DMS53 treated with DMSO at 0.1 percent for 48 hours (cell line): ENCODE data around the gene SKAP2.

Experiments
- DNase-seq: peaks from one replicate; lab custom pipeline; 2025; ENCODE audit not compliant: unreplicated experiment; lab: John Stamatoyannopoulos, UW

Gene SKAP2

DNA sequence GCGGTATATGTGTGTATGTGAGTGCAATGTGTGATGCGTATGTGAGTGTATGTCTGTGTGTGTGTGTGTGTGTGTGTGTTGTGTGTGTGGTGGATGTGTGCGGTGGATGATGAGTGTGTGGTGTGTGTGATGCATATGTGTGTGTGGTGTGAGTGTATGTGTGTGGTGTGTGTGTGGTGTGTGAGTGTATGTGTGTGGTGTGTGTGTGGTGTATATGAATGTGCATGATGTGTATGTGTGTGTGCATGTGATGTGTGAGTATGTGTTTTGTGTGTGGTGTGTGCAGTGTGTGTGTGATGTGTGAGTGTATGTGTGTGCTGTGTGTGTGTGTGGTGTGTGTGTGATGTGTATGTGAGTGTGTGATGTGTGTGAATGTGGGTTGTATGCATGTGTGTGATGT is 222.0 kb downstream of the SKAP2 start:
- no peak for DNase-seq

DNA sequence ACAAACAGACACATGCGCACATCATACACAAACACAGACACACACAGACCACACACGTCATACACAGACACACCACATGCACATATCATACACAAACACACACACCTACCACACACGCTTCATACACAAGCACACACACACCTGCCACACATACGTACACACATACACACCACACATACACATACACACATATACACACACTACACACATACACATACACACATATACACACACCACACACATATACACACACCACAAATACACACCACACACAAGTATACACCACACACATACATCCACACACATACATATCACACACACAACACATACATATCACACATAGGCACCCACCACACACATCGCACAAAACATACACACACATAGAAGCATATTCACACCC is 224.7 kb downstream of the SKAP2 start:
- no peak for DNase-seq

DNA sequence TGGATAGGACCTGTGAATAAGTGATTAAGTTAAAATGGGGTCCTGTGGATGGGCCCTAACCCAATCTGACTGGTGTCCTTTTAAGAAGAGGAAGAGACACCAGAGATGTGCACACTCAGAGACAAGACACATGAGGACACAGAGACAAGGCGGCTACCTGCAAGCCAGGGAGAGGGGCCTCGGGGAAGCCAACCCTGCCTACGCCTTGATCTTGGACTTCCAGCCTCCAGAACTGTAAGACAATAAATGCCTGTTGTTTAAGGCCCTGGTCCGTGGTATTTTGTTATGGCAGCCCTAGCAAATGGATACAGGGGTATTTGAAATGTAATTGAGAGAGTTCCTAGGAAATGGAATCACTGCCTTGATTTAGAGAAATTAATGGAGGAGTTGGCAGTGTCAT is 225.3 kb downstream of the SKAP2 start:
- no peak for DNase-seq

DNA sequence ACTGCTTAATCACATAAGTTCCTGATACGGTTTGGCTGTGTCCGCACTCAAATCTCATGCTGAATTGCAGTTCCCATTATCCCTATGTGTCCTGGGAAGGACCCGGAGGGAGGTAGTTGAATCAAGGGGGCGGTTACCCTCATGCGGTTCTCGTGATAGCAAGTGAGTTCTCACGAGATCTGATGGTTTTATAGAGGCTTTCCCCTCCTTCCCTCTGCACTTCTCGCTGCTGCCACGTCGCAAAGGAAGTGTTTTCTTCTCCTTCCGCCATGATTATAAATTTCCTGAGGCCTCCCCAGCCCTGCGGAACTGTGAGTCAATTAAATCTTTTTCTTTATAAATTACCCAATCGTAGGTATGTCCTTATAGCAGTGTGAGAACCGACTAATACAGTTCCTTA is 226.2 kb downstream of the SKAP2 start:
- no peak for DNase-seq

DNA sequence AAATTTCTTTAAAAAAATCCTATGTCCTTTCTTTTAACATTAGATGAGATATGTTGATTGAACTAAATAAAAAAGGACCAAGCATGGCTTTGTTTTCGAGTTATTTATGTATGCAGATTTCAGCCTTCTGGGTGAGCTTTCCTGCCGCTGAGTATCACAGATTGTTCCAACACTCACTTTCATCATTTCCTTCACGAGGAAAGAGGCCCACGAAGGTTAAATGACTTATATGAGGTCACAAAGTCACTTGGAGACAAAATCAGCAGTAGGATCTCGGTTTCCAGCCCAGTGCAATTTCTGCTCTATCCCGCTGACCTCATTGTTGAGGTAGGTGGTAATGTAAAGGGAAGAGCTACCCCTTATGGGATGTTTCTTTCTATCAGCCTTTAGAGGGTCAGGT is 226.8 kb downstream of the SKAP2 start:
- DNase-seq: no peak

DNA sequence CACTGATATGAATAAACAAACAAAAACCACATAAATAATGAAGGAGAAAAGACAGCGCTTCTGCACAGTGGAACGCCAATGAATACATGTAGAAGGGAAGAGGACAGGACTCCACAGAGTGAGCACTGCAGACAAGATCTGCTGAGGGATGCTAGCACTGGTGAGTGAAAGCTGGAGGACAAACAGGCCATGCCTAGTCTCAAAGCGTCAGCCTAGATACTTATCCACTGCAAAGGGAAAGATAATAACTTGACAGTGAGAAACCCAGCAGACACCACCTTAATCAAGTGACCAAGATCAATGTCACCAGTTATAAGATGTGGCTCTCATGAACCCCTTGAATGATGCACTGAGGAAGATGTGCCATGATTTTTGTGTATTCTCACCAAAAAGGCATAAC is 227.6 kb downstream of the SKAP2 start:
- DNase-seq: no peak

DNA sequence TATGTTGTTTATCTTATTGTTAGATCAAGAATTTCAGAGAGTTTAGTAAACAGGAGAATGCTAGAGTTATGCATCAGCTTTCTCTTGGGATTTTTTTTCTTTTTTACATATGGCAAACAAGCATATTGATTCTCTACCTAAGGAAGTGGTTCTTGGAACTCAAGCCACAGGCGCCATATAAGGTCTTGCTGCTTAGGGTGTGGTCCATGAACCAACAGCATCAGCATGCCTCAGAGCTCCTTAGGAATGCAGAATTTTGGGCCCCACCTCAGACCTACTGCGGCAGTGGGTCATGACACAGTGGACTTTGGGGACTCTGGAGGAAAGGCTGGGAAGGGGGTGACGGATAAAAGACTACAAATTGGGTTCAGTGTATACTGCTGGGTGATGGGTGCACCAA is 230.8 kb downstream of the SKAP2 start:
- no peak for DNase-seq

DNA sequence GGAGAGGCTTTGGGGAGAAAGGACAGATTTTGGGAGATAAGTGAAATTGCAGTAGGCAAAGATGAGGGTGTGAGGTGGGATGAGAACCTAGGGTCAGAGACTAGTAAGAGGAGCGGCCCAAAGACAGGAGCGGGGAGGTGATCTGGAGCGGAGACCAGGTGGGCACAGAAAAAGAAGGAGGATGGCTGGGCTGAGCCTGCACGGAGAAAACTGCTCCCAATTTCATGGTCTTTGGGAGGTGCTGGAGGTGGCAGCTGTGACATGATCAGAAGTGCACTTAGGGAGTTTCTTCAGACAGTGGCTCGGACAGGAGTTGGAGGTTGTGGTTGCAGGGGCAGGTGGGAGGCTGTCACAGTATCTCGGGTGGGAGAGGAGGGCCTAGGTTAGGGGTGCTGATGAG is 232.8 kb downstream of the SKAP2 start:
- no peak for DNase-seq

DNA sequence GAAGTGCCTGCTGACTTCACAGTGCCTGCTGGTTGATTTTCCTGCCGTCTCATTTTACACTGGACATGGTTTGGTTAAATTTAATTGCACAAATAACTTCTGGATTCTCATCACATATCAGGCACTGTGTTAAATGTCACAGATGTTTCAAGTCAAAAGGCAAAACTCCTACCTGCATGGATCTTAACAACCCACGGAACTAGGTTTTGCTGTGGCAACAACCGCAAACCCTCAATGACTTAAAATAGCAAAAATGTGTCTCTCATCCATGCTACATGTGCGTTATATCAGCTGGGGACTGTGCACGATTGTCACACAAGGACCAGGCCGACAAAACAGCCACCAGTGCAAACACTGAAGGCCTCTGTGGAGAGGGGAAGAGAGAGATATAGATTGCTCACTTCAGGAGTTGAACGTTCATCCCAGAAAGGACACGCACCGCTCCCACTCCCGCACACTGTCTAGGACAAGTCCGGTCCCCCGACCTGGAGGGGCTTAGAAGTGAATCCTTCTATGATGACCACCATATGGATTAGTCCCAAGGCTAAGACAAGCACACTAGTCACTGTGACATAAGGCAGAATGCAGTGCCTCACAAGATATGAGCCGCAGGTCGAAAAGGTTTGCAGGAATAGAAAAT is 233.3 kb downstream of the SKAP2 start:
- DNase-seq: no peak

DNA sequence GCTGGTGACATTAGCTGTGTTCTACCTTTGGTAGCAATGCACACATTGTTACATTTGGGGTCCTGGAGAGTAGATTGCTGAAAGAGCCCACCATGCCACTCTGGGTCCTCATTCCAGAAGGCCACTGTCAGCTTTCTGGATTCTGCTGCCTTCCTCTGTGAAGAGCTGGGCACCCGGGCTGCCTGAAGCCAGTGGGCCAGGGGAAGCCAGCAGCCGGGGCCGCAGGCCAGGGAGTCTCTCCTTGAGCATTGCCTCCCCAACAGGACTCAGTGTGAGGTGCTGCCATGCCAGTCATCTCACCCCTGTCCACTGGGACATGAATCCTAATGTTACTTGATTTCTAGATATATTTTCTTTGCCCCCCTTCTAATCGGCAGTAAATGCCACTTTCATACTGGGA is 234.0 kb downstream of the SKAP2 start:
- no peak for DNase-seq

DNA sequence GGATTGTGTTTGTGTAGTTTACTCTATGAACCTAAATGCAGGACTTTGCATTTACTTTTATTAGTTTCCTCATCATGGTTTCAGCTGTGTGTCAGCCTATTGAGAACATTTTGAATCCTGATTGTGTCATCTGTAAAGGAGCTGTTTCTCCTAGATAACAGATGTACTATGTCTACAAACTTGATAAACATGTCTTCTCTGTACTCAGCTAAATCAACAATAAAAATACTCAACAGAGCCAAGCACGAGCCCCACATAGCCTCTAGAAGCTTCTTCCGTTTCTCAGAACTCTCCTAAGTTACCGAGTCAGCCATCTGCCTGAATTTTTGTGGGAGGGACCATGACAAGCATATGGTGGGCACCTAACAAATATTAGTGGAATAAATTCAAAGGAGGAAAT is 234.7 kb downstream of the SKAP2 start:
- DNase-seq: peak; percentile 9

DNA sequence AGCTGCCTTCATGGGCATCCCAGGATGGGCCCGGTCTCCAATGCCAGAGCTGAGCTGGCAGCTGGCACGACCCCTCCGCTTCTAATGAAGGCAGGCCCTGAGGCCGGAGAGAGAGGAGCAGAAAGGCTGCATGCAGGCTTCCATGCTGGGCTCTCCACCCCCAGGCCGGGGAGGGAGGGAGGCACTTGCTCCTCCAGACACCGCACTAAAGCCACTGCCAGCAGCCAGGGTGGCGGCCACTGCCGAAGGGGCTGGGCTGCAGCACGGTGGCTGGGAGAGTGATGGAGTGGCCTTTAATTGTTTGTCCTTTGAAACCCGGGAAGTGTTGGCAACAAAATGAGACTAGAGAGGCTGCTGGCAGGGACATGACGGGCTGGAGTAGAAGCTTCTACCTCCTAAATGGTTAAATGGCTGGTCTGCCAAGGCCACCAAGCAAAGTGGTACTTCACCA is 236.5 kb downstream of the SKAP2 start:
- DNase-seq: no peak

DNA sequence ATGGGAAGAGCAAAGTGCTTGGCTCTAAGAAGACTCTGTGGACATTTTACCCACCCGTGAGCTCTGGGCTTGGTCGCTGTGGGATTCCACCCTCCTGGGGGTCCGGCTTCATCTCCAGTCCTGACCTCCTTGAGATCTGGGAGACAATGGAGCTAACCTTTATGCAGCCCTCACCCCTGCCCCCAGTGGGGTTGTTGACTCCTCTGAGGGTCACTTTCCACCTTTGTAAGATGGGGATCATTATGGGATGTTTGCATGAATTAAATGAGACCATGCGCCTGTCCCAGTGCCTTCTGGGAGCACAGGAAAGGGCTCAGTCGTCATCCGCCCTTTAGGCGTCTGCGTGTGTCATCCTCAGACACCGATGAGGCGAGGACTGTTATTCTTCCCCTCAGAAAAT is 237.2 kb downstream of the SKAP2 start:
- DNase-seq: no peak

DNA sequence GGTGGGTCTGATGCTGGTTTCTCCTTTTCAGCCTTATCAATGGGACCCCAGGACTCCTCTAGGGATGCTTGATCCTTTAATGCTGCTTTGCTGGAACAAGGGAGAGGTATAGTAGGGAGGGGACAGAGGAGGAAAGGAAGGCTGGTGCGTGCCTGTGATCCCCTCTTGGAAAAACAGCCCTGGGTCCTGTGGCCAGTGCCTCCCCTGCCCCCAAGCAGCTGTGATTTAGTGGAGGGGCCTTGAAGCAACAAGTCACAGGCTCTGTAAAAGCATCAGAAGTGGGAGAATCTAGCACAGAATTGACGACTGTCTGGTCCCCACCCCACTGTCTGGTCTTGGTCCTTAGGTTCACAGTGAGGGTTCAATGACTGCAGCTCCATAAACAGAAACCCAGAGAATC is 237.7 kb downstream of the SKAP2 start:
- no peak for DNase-seq

DNA sequence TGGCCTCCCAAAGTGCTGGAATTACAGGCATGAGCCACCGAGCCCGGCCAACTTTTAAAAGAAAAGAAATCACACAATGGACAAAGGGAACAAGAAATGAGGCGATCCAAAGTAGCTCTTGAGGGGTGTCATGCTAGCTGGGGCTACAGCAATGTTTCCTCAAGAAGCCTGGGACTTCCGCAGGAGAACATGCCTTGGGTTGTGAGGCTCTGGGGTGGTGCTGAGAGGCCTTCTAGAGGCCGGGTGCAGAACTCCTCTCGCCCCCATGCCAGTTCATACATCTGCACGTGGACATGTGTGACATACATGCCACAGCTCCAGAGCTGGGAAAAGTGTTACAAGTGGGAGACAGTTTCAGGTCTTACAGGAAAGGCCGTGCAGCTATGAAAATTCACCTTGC is 238.2 kb downstream of the SKAP2 start:
- no peak for DNase-seq

DNA sequence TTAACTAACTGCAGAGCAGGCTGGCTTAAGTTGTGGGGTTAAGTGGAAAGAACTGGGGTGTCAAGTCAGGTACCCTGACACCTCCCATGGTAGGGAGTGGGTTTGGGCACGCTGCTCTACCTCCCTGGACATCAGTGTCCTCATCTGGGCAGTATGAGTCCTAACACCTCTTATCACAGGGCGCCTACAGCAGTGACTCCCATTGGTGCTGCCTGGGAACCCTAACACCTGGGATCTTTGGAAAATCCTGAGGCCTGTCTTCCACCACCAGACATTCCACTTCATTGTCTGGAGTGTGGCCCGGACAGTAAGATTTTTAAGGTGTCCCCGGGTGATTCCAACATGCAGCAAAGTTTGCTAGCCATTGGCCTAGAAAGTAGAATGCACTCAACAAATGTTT is 239.1 kb downstream of the SKAP2 start:
- no peak for DNase-seq

DNA sequence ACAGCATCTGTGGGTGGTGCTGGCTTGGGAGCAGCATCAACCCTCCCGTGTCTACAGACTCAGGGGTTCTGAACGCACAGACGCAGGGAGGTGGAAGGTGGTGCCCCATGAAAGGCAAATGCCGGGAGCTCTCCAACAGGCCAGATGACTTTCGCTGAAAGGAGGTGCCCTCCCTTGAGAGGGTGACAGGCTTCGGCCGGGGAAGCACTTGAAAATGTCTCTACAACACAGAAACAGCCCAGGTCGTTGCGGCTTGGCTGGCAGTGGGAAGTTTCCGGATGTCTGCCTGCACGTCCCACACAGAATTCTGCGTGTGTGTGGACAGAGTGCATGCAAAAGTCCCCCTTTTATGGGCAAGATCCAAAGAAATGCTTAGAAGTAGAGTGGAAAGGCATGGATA is 239.6 kb downstream of the SKAP2 start:
- DNase-seq: no peak

DNA sequence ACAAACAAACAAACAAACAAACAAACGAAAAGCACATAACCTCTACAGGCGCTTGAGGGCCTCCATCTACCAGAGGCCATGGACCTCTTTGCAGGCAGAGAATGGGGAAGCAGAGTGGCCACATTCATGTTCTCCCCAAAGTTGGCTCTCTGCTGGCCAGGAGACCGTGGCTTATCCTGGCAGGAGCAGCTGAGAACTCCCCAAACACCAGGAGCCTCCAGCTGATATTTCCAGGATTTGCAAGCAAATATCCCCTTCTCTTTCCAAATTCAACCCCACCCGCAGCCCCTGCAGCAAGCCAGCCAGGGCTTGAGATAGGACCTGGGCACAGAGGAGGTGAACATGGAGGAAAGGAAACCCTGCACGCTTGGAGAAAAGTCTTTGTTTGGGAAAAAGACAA is 240.0 kb downstream of the SKAP2 start:
- DNase-seq: no peak

DNA sequence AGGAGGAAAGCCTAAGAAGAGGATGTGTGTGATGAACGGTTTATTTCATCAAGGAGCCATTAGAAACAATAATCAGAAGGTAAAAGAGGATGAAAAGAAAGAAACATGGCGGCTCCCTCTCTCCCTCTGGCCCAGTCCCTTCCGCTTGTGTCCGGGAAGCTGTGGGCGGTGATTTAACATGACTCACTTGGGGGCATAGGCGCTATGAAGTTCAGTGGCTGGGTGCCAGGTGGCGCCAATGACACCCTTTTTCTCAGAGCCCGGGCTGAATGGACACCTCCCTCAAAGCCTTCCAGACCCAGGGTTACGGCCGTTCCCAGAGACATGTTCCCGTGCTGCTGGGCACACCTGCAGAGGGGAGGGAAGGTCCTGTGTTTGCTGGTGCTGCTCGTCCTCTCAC is 244.0 kb downstream of the SKAP2 start:
- DNase-seq: no peak

DNA sequence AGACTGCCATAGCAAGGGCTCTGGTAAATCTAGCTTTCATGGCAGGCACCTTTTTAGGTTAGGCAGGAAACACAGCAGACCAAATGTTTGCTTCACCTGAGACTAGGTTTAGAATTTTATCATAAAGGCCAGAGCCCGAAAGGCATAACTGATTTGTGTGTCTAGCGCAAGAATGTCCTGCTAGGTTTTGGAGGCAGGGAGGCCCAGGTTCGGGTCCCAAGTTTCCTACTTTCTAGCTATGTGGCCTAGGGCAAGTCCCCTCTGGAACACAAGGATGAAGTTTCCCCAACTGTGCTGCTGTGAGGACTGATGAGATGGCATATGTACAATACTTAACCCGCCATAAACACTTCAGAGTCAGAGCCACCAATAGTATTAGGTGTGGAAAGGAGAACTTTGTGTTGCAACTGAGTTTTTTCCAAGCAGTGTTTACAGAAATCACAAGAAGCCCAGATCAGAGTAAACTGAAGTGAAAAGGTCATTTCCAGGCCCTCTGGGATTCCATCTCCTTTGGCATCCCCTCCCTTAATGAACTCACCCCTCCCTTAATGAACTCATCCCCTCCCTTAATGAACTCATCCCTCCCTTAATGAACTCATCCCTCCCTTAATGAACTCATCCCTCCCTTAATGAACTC is 244.9 kb downstream of the SKAP2 start:
- DNase-seq: no peak

DNA sequence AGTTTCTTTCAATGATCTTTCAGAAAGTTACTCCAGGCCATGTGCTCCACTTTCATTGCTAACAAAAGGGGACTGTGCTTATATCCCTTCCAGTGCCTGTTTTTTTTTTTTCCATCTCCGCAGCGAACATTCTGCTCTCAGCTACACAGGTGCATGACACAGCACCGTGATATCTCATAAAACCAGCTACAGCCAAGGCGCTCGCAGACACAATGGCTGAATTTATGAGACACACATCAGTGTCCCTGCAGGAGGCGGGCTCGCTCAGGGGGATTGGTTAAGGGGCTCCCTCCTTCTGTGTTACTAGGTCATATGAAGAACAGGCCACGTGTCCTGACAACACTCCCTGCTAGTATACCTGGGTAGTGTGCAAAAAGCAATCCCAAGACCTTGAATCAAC is 245.5 kb downstream of the SKAP2 start:
- no peak for DNase-seq

DNA sequence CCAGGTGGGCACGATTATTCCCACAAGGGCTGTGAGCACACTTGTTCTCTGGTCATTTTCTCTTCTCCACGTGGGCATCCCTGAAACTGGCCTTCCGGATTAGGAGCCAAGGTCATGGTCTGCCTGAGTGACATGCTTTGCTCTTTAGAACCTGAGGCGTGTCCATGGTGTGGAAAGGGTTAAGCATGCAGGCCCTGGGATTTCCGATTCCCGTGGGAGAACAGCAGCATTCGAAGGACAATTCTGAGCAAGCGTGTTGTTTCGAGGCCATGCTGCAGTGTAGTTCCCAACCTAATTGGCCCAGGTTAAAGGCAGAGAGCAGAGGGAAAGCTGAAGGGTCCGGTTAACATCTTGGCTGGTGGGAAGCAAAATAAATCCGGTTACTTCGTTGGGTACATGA is 245.9 kb downstream of the SKAP2 start:
- DNase-seq: no peak
